ENCODE results near the gene DDX18. TPM values are rescaled to one million over a fixed set of nuclear protein-coding genes. Genes with fewer than 3 reads are reported as not detected.

DDX18 gene
- total and polyA plus RNA-seq, 2 donors (not counting 1 experiment from before 2014, with no cell fraction given) = 20.3 to 98.0 TPM

DNA sequence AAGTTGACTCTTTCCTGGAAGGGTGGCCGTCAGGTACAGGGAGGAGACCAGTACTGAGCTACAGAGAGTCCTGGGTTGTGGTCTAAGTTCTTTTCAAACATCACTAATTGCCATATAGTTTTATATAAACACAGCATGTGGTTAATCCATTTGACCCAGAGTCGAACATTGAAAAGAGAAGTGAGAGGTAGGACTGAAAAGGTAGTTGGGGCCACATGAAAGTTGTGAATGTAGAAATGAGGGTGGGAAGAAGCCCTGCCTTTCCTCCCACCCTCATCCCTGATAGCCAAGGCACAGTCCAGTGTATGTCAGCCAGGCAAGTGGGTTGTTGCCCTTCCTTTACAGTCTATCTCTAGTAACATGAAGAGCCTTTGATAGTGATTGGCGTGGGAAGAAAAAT lies 4.4 kb downstream of the DDX18 start:
- H3K27ac ChIP-seq (ENCODE audit: low read length in 2 of 2) = peak overlapping the region in 1 of 2 donors; percentile 99
- peaks cover 9 to 64% of the 10 kb centered on the region in 2 experiments for H3K36me3 ChIP-seq (replicated peaks in 1 of 2; ENCODE audit: control extremely low read depth in 1 of 2, control insufficient read depth in 1 of 2, extremely low read depth in 1 of 2, insufficient read depth in 2 of 2, low read length in 1 of 2)
- H3K27me3 ChIP-seq (replicated peaks in 1 of 4; ENCODE audit: control extremely low read depth in 1 of 4, control insufficient read depth in 3 of 4, insufficient read depth in 4 of 4, low read length in 3 of 4) = no peaks in the 10 kb centered on the region
- peaks cover 54% of the 10 kb centered on the region for H3K4me1 Mint-ChIP-seq
- DNase-seq (no peak), ATAC-seq (ENCODE audit: low read depth) (no peak)
- no peaks in the 10 kb centered on the region for H3K79me2 ChIP-seq (ENCODE audit: control insufficient read depth, insufficient read depth, low read length)
- H3K4me3 ChIP-seq (ENCODE audit: control extremely low read depth in 1 of 5, extremely low read depth in 1 of 5, insufficient read depth in 1 of 5, low read depth in 2 of 5, low read length in 4 of 5) = no peak overlapping the region
- no peaks in the 10 kb centered on the region for H3K27me3 Mint-ChIP-seq
- no peaks in the 10 kb centered on the region for H3K9me3 Mint-ChIP-seq (ENCODE audit: insufficient read depth)
- intact Hi-C loops (cut with micrococcal nuclease) = loop anchor here (10.0 kb wide), 1 partner anchor 116 kb away; no protein-coding TSS in a partner anchor
- peak overlapping the region; percentile 64 for H3K27ac Mint-ChIP-seq
- peaks cover 16 to 17% of the 10 kb centered on the region in 2 donors for H3K4me1 ChIP-seq (ENCODE audit: control insufficient read depth in 2 of 2, insufficient read depth in 2 of 2, low read length in 2 of 2)
- H3K4me3 Mint-ChIP-seq = no peak overlapping the region
- no peak overlapping the region for H3K4me2 ChIP-seq (replicated peaks; ENCODE audit: low read depth, low read length, poor library complexity, severe bottlenecking)
- H3K9me3 ChIP-seq (ENCODE audit: control extremely low read depth in 1 of 3, control insufficient read depth in 2 of 3, insufficient read depth in 1 of 3, low read length in 2 of 3) = no peaks in the 10 kb centered on the region
- no peak overlapping the region for H3K9ac ChIP-seq (ENCODE audit: low read length)
- no CpG with 5 or more reads among the region's 3 CpGs for WGBS (ENCODE audit: insufficient coverage)
- ChIA-PET CTCF (interaction anchor here (1.3 kb wide), 1 partner anchor 17 kb away, joined by 3 read pairs; no protein-coding TSS in a partner anchor), POLR2A (no interaction called here)
- no peak overlapping the region for H2AFZ ChIP-seq (ENCODE audit: insufficient read depth, low read depth, low read length, poor library complexity, severe bottlenecking)
- no peaks in the 10 kb centered on the region for H4K20me1 ChIP-seq (ENCODE audit: control insufficient read depth, insufficient read depth, low read length, poor library complexity, severe bottlenecking)
- TF ChIP-seq EZH2 (IDR thresholded peaks at IDR 0.05; ENCODE audit: borderline replicate concordance, insufficient read depth, low read depth, low read length, poor library complexity, severe bottlenecking) = no peak
- TF ChIP-seq, protein P1, sequence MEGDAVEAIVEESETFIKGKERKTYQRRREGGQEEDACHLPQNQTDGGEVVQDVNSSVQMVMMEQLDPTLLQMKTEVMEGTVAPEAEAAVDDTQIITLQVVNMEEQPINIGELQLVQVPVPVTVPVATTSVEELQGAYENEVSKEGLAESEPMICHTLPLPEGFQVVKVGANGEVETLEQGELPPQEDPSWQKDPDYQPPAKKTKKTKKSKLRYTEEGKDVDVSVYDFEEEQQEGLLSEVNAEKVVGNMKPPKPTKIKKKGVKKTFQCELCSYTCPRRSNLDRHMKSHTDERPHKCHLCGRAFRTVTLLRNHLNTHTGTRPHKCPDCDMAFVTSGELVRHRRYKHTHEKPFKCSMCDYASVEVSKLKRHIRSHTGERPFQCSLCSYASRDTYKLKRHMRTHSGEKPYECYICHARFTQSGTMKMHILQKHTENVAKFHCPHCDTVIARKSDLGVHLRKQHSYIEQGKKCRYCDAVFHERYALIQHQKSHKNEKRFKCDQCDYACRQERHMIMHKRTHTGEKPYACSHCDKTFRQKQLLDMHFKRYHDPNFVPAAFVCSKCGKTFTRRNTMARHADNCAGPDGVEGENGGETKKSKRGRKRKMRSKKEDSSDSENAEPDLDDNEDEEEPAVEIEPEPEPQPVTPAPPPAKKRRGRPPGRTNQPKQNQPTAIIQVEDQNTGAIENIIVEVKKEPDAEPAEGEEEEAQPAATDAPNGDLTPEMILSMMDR (IDR thresholded peaks at IDR 0.05) = no peak

DNA sequence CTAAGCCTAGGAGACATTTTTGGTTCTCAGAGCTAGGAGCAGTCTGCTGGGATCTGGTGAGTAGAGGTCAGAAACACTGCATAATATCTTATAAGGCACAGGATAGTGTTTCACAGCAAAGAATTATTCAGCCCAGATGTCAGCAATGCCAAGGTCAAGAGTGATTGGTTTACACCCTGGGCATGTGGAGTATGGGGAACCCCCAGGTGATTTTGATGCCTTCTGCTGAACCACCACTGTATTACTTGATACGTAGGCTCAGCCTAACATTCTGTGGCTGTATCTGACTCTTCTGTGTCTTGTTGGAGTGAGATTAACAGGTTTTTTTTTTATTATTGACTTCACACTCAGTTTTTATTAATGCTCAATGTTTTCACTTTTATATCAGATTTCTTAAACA lies 6.0 kb downstream of the DDX18 start:
- no peak overlapping the region for H2AFZ ChIP-seq (ENCODE audit: insufficient read depth, low read depth, low read length, poor library complexity, severe bottlenecking)
- H4K20me1 ChIP-seq (ENCODE audit: control insufficient read depth, insufficient read depth, low read length, poor library complexity, severe bottlenecking) = no peaks in the 10 kb centered on the region
- H3K79me2 ChIP-seq (ENCODE audit: control insufficient read depth, insufficient read depth, low read length) = no peaks in the 10 kb centered on the region
- TF ChIP-seq EZH2 (IDR thresholded peaks at IDR 0.05; ENCODE audit: borderline replicate concordance, insufficient read depth, low read depth, low read length, poor library complexity, severe bottlenecking) = no peak
- TF ChIP-seq, protein P1 (IDR thresholded peaks at IDR 0.05) = no peak
- peaks cover 6 to 11% of the 10 kb centered on the region in 2 donors for H3K4me1 ChIP-seq (ENCODE audit: control insufficient read depth in 2 of 2, insufficient read depth in 2 of 2, low read length in 2 of 2)
- Mint-ChIP-seq H3K4me3 (no peak overlapping the region), H3K27me3 (no peaks in the 10 kb centered on the region), H3K9me3 (ENCODE audit: insufficient read depth) (no peaks in the 10 kb centered on the region), H3K4me1 (peaks cover 42% of the 10 kb centered on the region), H3K27ac (peak overlapping the region; percentile 63)
- peak; percentile 54 for DNase-seq
- ChIA-PET POLR2A (no interaction called here), CTCF (no interaction called here)
- no peak overlapping the region for H3K9ac ChIP-seq (ENCODE audit: low read length)
- H3K4me3 ChIP-seq (ENCODE audit: control extremely low read depth in 1 of 5, extremely low read depth in 1 of 5, insufficient read depth in 1 of 5, low read depth in 2 of 5, low read length in 4 of 5) = no peak overlapping the region
- no peaks in the 10 kb centered on the region for H3K9me3 ChIP-seq (ENCODE audit: control extremely low read depth in 1 of 3, control insufficient read depth in 2 of 3, insufficient read depth in 1 of 3, low read length in 2 of 3)
- peaks cover 13 to 76% of the 10 kb centered on the region in 2 experiments for H3K36me3 ChIP-seq (replicated peaks in 1 of 2; ENCODE audit: control extremely low read depth in 1 of 2, control insufficient read depth in 1 of 2, extremely low read depth in 1 of 2, insufficient read depth in 2 of 2, low read length in 1 of 2)
- H3K27me3 ChIP-seq (replicated peaks in 1 of 4; ENCODE audit: control extremely low read depth in 1 of 4, control insufficient read depth in 3 of 4, insufficient read depth in 4 of 4, low read length in 3 of 4) = no peaks in the 10 kb centered on the region
- peak overlapping the region in 1 of 2 donors; percentile 99 for H3K27ac ChIP-seq (ENCODE audit: low read length in 2 of 2)
- WGBS (ENCODE audit: insufficient coverage) = no CpG with 5 or more reads among the region's 1 CpG
- H3K4me2 ChIP-seq (replicated peaks; ENCODE audit: low read depth, low read length, poor library complexity, severe bottlenecking) = no peak overlapping the region
- intact Hi-C loops (cut with micrococcal nuclease) = no loop called here
- peak; percentile 97 for ATAC-seq (ENCODE audit: low read depth)

Measured in B cell (primary cell).